IMR-90 (cell line): ENCODE data around the gene NELL1. TPM values are rescaled to one million over a fixed set of nuclear protein-coding genes. Genes with fewer than 3 reads are reported as not detected.

ENCODE experiments used
- ATAC-seq: fragments of 200-7000 bp; cut with Tn5 transposase; 2 replicates; pipeline ENCODE4 v1.9.1; 2020; ENCODE audit warnings: low read depth, mild to moderate bottlenecking, moderate library complexity
- BruUV-seq: library from RNA; stranded (reverse); fragments of 400-500 nt; replicated peaks from 2 replicates; lab custom pipeline; 2021; lab: Mats Ljungman, UMichigan
- CTCF ChIA-PET: fragments of 300-600 bp; formaldehyde crosslinking; extraction: SDS; loops from one replicate; lab custom pipeline; 2021; ENCODE audit warnings: antibody characterized with exemption; lab: Yijun Ruan, JAX
- POLR2A ChIA-PET: fragments of 300-600 bp; sonication (Branson Sonifier 250); formaldehyde crosslinking; loops from one replicate; lab custom pipeline; 2022; ENCODE audit warnings: antibody characterized with exemption; ENCODE audit not compliant: unreplicated experiment; lab: Charles Lee
- DNase-seq: peaks from one replicate; pipeline ENCODE4 v3.0.0; 2013
- H2AFZ ChIP-seq: replicated peaks from 2 replicates; pipeline ENCODE3; 2013; ENCODE audit warnings: low read length, mild to moderate bottlenecking; ENCODE audit not compliant: poor library complexity
- H2AK5ac ChIP-seq: 2 replicates; pipeline ENCODE4 v1.6.1; 2013; ENCODE audit warnings: low read depth, low read length, inconsistent platforms
- H2AK9ac ChIP-seq: replicated peaks from 2 replicates; pipeline ENCODE3; 2013; ENCODE audit warnings: mild to moderate bottlenecking, low read depth, low read length, moderate library complexity; ENCODE audit not compliant: poor library complexity
- H2BK120ac ChIP-seq: 2 replicates; pipeline ENCODE4 v1.6.1; 2013; ENCODE audit warnings: low read depth, low read length, inconsistent platforms
- H2BK15ac ChIP-seq: 3 replicates; pipeline ENCODE4 v1.6.1; 2013; ENCODE audit warnings: low read depth, low read length, inconsistent platforms
- H2BK20ac ChIP-seq: 2 replicates; pipeline ENCODE4 v1.6.1; 2013; ENCODE audit warnings: low read depth, mild to moderate bottlenecking, inconsistent platforms, low read length, moderate library complexity
- H2BK5ac ChIP-seq: 2 replicates; pipeline ENCODE4 v1.6.1; 2013; ENCODE audit warnings: mild to moderate bottlenecking, low read depth, low read length, inconsistent platforms; ENCODE audit not compliant: poor library complexity, severe bottlenecking
- H3K14ac ChIP-seq: replicated peaks from 2 replicates; pipeline ENCODE4 v1.6.1; 2013; ENCODE audit warnings: low read depth, low read length, inconsistent platforms
- H3K18ac ChIP-seq: 2 replicates; pipeline ENCODE4 v1.6.1; 2013; ENCODE audit warnings: low read depth, low read length, control low read depth
- H3K23ac ChIP-seq: 2 replicates; pipeline ENCODE4 v1.6.1; 2013; ENCODE audit warnings: low read depth, low read length, inconsistent platforms
- H3K27ac ChIP-seq: 2 replicates; pipeline ENCODE4 v1.5.1; 2013; ENCODE audit warnings: mild to moderate bottlenecking, control low read depth, low read length; ENCODE audit not compliant: insufficient read depth
- H3K27me3 ChIP-seq: 2 replicates; pipeline ENCODE4 v1.6.1; 2013; ENCODE audit warnings: low read length; ENCODE audit not compliant: control insufficient read depth, insufficient read depth
- H3K36me3 ChIP-seq: 2 replicates; pipeline ENCODE4 v1.6.1; 2013; ENCODE audit warnings: low read length, mixed read lengths; ENCODE audit not compliant: control insufficient read depth, insufficient read depth
- H3K4ac ChIP-seq: 2 replicates; pipeline ENCODE4 v1.6.1; 2013; ENCODE audit warnings: low read depth, low read length, inconsistent platforms
- H3K4me1 ChIP-seq: 2 replicates; pipeline ENCODE4 v1.6.1; 2013; ENCODE audit warnings: low read length, mixed read lengths; ENCODE audit not compliant: control insufficient read depth, insufficient read depth
- H3K4me2 ChIP-seq: 2 replicates; pipeline ENCODE4 v1.6.1; 2013; ENCODE audit warnings: low read depth, mild to moderate bottlenecking, control low read depth, low read length, moderate library complexity
- H3K4me3 ChIP-seq: 2 replicates; pipeline ENCODE4 v1.5.1; 2013; ENCODE audit warnings: low read depth, mild to moderate bottlenecking, control low read depth, low read length, moderate library complexity; ENCODE audit not compliant: insufficient read depth
- H3K56ac ChIP-seq: 2 replicates; pipeline ENCODE4 v1.6.1; 2013; ENCODE audit warnings: low read length, inconsistent platforms; ENCODE audit not compliant: insufficient read depth; ENCODE audit errors: extremely low read depth
- H3K79me1 ChIP-seq, 2 experiments: 2 replicates each; pipeline ENCODE4 v1.6.1; 2013; ENCODE audit warnings: low read length in 2 of 2, inconsistent platforms in 1 of 2, low read depth in 1 of 2
- H3K9ac ChIP-seq: 2 replicates; pipeline ENCODE4 v1.6.1; 2013; ENCODE audit warnings: low read depth, low read length, control low read depth
- H3K9me1 ChIP-seq: 2 replicates; pipeline ENCODE4 v1.6.1; 2013; ENCODE audit warnings: low read length, inconsistent platforms; ENCODE audit not compliant: insufficient read depth
- H3K9me3 ChIP-seq: 2 replicates; pipeline ENCODE4 v1.6.1; 2013; ENCODE audit warnings: low read length; ENCODE audit not compliant: control insufficient read depth, insufficient read depth
- H4K20me1 ChIP-seq: 2 replicates; pipeline ENCODE4 v1.6.1; 2013; ENCODE audit warnings: low read length, inconsistent platforms; ENCODE audit not compliant: insufficient read depth
- H4K5ac ChIP-seq: 2 replicates; pipeline ENCODE4 v1.6.1; 2013; ENCODE audit warnings: mild to moderate bottlenecking, low read depth, low read length, control low read depth
- H4K8ac ChIP-seq, 2 experiments: 2 replicates each; pipeline ENCODE4 v1.6.1; 2013; ENCODE audit warnings: low read depth in 2 of 2, low read length in 2 of 2, control low read depth in 1 of 2, inconsistent platforms in 1 of 2
- H4K91ac ChIP-seq: 2 replicates; pipeline ENCODE4 v1.6.1; 2013; ENCODE audit warnings: low read depth, low read length, inconsistent platforms; ENCODE audit not compliant: insufficient read depth
- BHLHE40 ChIP-seq: fragments of 150-350 bp; IDR thresholded peaks from 2 replicates; pipeline ENCODE4 v1.6.1; 2016; ENCODE audit warnings: mild to moderate bottlenecking, low read depth, low read length
- CEBPB ChIP-seq: IDR thresholded peaks from 2 replicates; pipeline ENCODE4 v1.6.1; 2012; ENCODE audit warnings: low read depth, low read length, improper control_type of control experiment
- CHD1 ChIP-seq: IDR thresholded peaks from 2 replicates; pipeline ENCODE4 v1.6.1; 2012; ENCODE audit warnings: low read depth, low read length, improper control_type of control experiment
- FOS ChIP-seq: fragments of 150-350 bp; IDR thresholded peaks from 2 replicates; pipeline ENCODE4 v1.6.1; 2016; ENCODE audit warnings: low read depth, low read length
- MAFK ChIP-seq: IDR thresholded peaks from 2 replicates; pipeline ENCODE4 v1.6.1; 2012; ENCODE audit warnings: low read depth, low read length, improper control_type of control experiment
- MAZ ChIP-seq: IDR thresholded peaks from 2 replicates; pipeline ENCODE4 v1.6.1; 2012; ENCODE audit warnings: low read depth, mild to moderate bottlenecking, low read length, improper control_type of control experiment, moderate library complexity, borderline replicate concordance
- MXI1 ChIP-seq: IDR thresholded peaks from 2 replicates; pipeline ENCODE4 v1.6.1; 2012; ENCODE audit warnings: low read depth, mild to moderate bottlenecking, low read length, moderate library complexity, borderline replicate concordance
- NFE2L2 ChIP-seq: fragments of 150-350 bp; IDR thresholded peaks from 2 replicates; pipeline ENCODE4 v1.6.1; 2016; ENCODE audit warnings: low read depth, mild to moderate bottlenecking, low read length
- POLR2A ChIP-seq: IDR thresholded peaks from 2 replicates; pipeline ENCODE4 v1.6.1; 2012; ENCODE audit warnings: mild to moderate bottlenecking, low read depth, low read length
- RAD21 ChIP-seq: IDR thresholded peaks from 2 replicates; pipeline ENCODE4 v1.6.1; 2012; ENCODE audit warnings: low read length, improper control_type of control experiment
- RCOR1 ChIP-seq: IDR thresholded peaks from 2 replicates; pipeline ENCODE4 v1.6.1; 2012; ENCODE audit warnings: mild to moderate bottlenecking, low read length, improper control_type of control experiment; ENCODE audit not compliant: insufficient replicate concordance
- RFX5 ChIP-seq: IDR thresholded peaks from 2 replicates; pipeline ENCODE4 v1.8.0; 2012; ENCODE audit warnings: low read depth, mild to moderate bottlenecking, low read length, moderate library complexity
- SMC3 ChIP-seq: fragments of 150-350 bp; IDR thresholded peaks from 2 replicates; pipeline ENCODE4 v1.6.1; 2016; ENCODE audit warnings: low read depth, mild to moderate bottlenecking, antibody characterized with exemption, low read length, moderate library complexity
- WGBS, 2 experiments: methylation state at CpG; one replicate each; pipeline versions ENCODE4 v1.1.5 to v1.1.7; 2013; ENCODE audit warnings: missing lambda C conversion rate in 2 of 2; ENCODE audit not compliant: insufficient read length in 1 of 2; ENCODE audit errors: extremely low coverage in 2 of 2; 5-methylcytosine and 5-hydroxymethylcytosine counted together
- dilution Hi-C: fragments of 300-500 bp; cut with HindIII; formaldehyde crosslinking; loops from one replicate; pipeline ENCODE4 v1.14.3; 2018; ENCODE audit warnings: low sequenced_read_pairs; ENCODE audit not compliant: unreplicated experiment
- in situ Hi-C: fragments of 300-500 bp; cut with MboI; formaldehyde crosslinking; loops from 3 replicates; pipeline ENCODE4 v1.14.3; 2019; ENCODE audit warnings: low sequenced_read_pairs, inconsistent platforms, mixed read lengths
- intact Hi-C: fragments of 100-400 bp; cut with micrococcal nuclease; formaldehyde crosslinking; loops from 2 replicates; pipeline ENCODE4 v1.10.0; 2022
- polyA plus RNA-seq, 3 experiments: library from polyadenylated mRNA; depleted of rRNA; stranded (reverse); fragments of >200 nt; gene quantifications; 2 replicates each; pipeline ENCODE4 v1.2.3, GENCODE V29; 2012; ENCODE audit warnings: low replicate concordance in 1 of 3
- total RNA-seq: library from RNA; depleted of rRNA; stranded (reverse); fragments of >200 nt; gene quantifications from 2 replicates; pipeline ENCODE4 v1.2.3, GENCODE V29; 2012
- TF ChIP-seq, protein P1 (sequence below): fragments of 150-350 bp; IDR thresholded peaks from 2 replicates; pipeline ENCODE4 v1.6.1; 2017; ENCODE audit warnings: mild to moderate bottlenecking, antibody characterized with exemption, low read length, low read depth
- TF ChIP-seq, protein P2 (sequence below): fragments of 150-350 bp; IDR thresholded peaks from 2 replicates; pipeline ENCODE4 v1.6.1; 2016; ENCODE audit warnings: low read depth, mild to moderate bottlenecking, low read length, moderate library complexity, borderline replicate concordance
- TF ChIP-seq, protein P3 (sequence below): conservative IDR thresholded peaks from 2 replicates; pipeline ENCODE4 v1.5.1; 2012; ENCODE audit warnings: mild to moderate bottlenecking, low read depth, low read length, improper control_type of control experiment

Gene NELL1
- total and polyA plus RNA-seq, 2 of the 4 experiments (the other 2 are of a cell fraction): not detected

DNA sequence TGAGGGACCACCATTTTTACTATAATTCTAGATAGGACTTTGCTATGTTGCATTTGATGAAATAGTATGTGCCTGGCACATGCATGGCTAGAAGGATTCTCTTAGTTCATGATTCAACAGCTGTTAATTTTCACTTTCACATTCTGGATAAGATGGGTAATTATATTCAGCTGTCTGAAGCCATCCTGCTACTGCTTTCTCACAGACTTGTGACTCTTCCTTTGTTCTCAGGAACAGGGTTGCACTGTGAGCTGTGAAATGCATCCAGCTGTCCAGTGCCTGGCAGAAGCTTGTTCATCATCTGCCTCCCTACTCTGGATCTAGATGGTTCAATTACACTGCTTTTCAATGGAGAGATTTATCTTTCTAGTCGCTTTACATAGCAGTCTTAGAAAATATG lies 913.4 kb downstream of the NELL1 start:
- dilution Hi-C loops (no loop called here), intact Hi-C loops (no loop called here), in situ Hi-C loops (no loop called here)
- Histone ChIP-seq H3K4me1 (no peaks in the 10 kb centered on the region), H4K5ac (no peak overlapping the region), H2BK20ac (no peak overlapping the region), H3K27me3 (no peaks in the 10 kb centered on the region), H3K4me2 (no peak overlapping the region), H3K23ac (no peak overlapping the region), H3K56ac (no peak overlapping the region), H3K9me1 (no peaks in the 10 kb centered on the region), H3K14ac (no peak overlapping the region), H2AK9ac (no peak overlapping the region), H4K8ac (no peak overlapping the region), H2BK5ac (no peak overlapping the region), H3K18ac (no peak overlapping the region), H3K4ac (no peak overlapping the region), H2BK15ac (no peak overlapping the region), H4K91ac (no peak overlapping the region), H3K79me1 (no peaks in the 10 kb centered on the region), H4K20me1 (no peaks in the 10 kb centered on the region), H3K27ac (no peak overlapping the region), H2BK120ac (no peak overlapping the region), H3K36me3 (no peaks in the 10 kb centered on the region), H2AK5ac (no peak overlapping the region), H3K9me3 (no peaks in the 10 kb centered on the region), H2AFZ (no peak overlapping the region), H3K4me3 (no peak overlapping the region), H3K9ac (no peak overlapping the region)
- BruUV-seq: no TSS peak
- CTCF ChIA-PET: no interaction called here
- DNase-seq (no peak), ATAC-seq (no peak)
- POLR2A ChIA-PET: no interaction called here
- WGBS, 2 experiments: no CpG with 5 or more reads among the region's 1 CpG
- TF ChIP-seq RCOR1: no peak
- TF ChIP-seq MAZ: no peak
- TF ChIP-seq POLR2A: no peak
- no peak for TF ChIP-seq SMC3
- no peak for TF ChIP-seq CEBPB
- no peak for TF ChIP-seq NFE2L2
- TF ChIP-seq BHLHE40: no peak
- TF ChIP-seq, protein P1, sequence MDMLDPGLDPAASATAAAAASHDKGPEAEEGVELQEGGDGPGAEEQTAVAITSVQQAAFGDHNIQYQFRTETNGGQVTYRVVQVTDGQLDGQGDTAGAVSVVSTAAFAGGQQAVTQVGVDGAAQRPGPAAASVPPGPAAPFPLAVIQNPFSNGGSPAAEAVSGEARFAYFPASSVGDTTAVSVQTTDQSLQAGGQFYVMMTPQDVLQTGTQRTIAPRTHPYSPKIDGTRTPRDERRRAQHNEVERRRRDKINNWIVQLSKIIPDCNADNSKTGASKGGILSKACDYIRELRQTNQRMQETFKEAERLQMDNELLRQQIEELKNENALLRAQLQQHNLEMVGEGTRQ: no peak
- no peak for TF ChIP-seq FOS
- no peak for TF ChIP-seq MAFK
- TF ChIP-seq RAD21: no peak
- no peak for TF ChIP-seq MXI1
- TF ChIP-seq, protein P2, sequence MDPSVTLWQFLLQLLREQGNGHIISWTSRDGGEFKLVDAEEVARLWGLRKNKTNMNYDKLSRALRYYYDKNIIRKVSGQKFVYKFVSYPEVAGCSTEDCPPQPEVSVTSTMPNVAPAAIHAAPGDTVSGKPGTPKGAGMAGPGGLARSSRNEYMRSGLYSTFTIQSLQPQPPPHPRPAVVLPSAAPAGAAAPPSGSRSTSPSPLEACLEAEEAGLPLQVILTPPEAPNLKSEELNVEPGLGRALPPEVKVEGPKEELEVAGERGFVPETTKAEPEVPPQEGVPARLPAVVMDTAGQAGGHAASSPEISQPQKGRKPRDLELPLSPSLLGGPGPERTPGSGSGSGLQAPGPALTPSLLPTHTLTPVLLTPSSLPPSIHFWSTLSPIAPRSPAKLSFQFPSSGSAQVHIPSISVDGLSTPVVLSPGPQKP: no peak
- no peak for TF ChIP-seq CHD1
- TF ChIP-seq, protein P3, sequence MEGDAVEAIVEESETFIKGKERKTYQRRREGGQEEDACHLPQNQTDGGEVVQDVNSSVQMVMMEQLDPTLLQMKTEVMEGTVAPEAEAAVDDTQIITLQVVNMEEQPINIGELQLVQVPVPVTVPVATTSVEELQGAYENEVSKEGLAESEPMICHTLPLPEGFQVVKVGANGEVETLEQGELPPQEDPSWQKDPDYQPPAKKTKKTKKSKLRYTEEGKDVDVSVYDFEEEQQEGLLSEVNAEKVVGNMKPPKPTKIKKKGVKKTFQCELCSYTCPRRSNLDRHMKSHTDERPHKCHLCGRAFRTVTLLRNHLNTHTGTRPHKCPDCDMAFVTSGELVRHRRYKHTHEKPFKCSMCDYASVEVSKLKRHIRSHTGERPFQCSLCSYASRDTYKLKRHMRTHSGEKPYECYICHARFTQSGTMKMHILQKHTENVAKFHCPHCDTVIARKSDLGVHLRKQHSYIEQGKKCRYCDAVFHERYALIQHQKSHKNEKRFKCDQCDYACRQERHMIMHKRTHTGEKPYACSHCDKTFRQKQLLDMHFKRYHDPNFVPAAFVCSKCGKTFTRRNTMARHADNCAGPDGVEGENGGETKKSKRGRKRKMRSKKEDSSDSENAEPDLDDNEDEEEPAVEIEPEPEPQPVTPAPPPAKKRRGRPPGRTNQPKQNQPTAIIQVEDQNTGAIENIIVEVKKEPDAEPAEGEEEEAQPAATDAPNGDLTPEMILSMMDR: no peak
- TF ChIP-seq RFX5: no peak
